HL-60 (cell line): ENCODE data around the gene MIEN1.

Experiments used
- DNase-seq, 2 experiments: peaks; one replicate each; pipeline ENCODE4 v3.0.0-alpha.2; 2010 to 2020; ENCODE audit warnings: low read depth in 1 of 2, low spot score in 1 of 2
- H3K27ac ChIP-seq: fragments of 250-450 bp; sonication (Bioruptor Pico); replicated peaks from 2 replicates; pipeline ENCODE4 v1.5.1; 2020; ENCODE audit warnings: mild to moderate bottlenecking, moderate library complexity
- H3K27me3 ChIP-seq: fragments of 250-450 bp; sonication (Bioruptor Pico); 2 replicates; pipeline ENCODE4 v1.5.1; 2021; ENCODE audit warnings: mild to moderate bottlenecking, moderate library complexity; ENCODE audit not compliant: insufficient read depth, poor library complexity, severe bottlenecking
- H3K4me3 ChIP-seq: replicated peaks from 2 replicates; pipeline ENCODE4 v1.5.1; 2011; ENCODE audit warnings: mild to moderate bottlenecking, control low read depth, low read length; ENCODE audit not compliant: insufficient read depth
- GABPA ChIP-seq: IDR thresholded peaks from 2 replicates; pipeline ENCODE4 v1.6.1; 2012; ENCODE audit warnings: low read depth
- POLR2AphosphoS5 ChIP-seq: IDR thresholded peaks from 2 replicates; pipeline ENCODE4 v1.6.1; 2012; ENCODE audit warnings: low read depth
- SPI1 ChIP-seq: IDR thresholded peaks from 2 replicates; pipeline ENCODE4 v1.6.1; 2012; ENCODE audit warnings: low read depth, mild to moderate bottlenecking, borderline replicate concordance
- TF ChIP-seq, protein P1 (sequence below): IDR thresholded peaks from 2 replicates; pipeline ENCODE4 v1.6.1; 2012; ENCODE audit warnings: low read depth; ENCODE audit not compliant: insufficient replicate concordance
- TF ChIP-seq, protein P2 (sequence below): IDR thresholded peaks from one replicate; pipeline ENCODE4 v1.5.1; 2011; ENCODE audit warnings: low read length, control low read depth, inconsistent platforms; ENCODE audit not compliant: insufficient read depth

MIEN1 gene

DNA sequence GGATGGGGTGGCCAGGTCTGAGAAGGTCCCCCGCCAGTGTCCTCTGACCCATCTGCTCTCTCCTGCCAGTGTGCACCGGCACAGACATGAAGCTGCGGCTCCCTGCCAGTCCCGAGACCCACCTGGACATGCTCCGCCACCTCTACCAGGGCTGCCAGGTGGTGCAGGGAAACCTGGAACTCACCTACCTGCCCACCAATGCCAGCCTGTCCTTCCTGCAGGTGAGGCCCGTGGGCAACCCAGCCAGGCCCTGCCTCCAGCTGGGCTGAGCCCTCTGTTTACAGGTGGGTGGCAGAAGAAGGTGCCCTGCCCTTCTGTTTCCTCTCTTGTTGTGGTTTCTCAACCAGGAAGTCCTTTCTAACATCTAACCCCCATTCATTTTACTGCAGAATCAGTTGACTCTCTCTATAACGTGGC, 23.4 kb downstream of the MIEN1 start:
- Histone ChIP-seq H3K27me3 (peaks cover 6% of the 10 kb centered on the region), H3K4me3 (no peak overlapping the region), H3K27ac (no peak overlapping the region)
- TF ChIP-seq SPI1 (no peak), GABPA (no peak), POLR2AphosphoS5 (no peak)
- TF ChIP-seq, protein P1, sequence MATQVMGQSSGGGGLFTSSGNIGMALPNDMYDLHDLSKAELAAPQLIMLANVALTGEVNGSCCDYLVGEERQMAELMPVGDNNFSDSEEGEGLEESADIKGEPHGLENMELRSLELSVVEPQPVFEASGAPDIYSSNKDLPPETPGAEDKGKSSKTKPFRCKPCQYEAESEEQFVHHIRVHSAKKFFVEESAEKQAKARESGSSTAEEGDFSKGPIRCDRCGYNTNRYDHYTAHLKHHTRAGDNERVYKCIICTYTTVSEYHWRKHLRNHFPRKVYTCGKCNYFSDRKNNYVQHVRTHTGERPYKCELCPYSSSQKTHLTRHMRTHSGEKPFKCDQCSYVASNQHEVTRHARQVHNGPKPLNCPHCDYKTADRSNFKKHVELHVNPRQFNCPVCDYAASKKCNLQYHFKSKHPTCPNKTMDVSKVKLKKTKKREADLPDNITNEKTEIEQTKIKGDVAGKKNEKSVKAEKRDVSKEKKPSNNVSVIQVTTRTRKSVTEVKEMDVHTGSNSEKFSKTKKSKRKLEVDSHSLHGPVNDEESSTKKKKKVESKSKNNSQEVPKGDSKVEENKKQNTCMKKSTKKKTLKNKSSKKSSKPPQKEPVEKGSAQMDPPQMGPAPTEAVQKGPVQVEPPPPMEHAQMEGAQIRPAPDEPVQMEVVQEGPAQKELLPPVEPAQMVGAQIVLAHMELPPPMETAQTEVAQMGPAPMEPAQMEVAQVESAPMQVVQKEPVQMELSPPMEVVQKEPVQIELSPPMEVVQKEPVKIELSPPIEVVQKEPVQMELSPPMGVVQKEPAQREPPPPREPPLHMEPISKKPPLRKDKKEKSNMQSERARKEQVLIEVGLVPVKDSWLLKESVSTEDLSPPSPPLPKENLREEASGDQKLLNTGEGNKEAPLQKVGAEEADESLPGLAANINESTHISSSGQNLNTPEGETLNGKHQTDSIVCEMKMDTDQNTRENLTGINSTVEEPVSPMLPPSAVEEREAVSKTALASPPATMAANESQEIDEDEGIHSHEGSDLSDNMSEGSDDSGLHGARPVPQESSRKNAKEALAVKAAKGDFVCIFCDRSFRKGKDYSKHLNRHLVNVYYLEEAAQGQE, result no peak
- TF ChIP-seq, protein P2, sequence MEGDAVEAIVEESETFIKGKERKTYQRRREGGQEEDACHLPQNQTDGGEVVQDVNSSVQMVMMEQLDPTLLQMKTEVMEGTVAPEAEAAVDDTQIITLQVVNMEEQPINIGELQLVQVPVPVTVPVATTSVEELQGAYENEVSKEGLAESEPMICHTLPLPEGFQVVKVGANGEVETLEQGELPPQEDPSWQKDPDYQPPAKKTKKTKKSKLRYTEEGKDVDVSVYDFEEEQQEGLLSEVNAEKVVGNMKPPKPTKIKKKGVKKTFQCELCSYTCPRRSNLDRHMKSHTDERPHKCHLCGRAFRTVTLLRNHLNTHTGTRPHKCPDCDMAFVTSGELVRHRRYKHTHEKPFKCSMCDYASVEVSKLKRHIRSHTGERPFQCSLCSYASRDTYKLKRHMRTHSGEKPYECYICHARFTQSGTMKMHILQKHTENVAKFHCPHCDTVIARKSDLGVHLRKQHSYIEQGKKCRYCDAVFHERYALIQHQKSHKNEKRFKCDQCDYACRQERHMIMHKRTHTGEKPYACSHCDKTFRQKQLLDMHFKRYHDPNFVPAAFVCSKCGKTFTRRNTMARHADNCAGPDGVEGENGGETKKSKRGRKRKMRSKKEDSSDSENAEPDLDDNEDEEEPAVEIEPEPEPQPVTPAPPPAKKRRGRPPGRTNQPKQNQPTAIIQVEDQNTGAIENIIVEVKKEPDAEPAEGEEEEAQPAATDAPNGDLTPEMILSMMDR, result no peak
- no peak for DNase-seq

DNA sequence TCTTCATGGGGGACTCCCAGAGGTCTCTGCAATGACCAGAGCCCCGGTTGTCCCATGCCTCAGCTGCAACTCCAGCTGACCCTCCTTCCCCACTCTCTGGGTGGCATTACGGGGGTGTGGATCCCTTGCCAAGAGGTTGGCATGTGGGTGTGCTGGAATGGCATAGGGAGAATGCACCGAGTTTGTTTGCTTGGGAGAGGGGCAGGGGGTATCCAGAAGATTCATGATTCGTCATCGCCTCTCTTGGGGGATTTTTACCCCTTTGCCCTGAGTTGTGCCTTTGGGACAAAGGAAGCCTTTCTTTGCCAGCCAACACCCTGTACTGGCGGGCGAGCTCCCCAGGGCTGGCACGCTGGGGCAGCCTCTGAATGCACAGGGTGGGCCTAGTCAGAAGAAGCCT, 23.9 kb downstream of the MIEN1 start:
- H3K27ac ChIP-seq, result no peak overlapping the region
- TF ChIP-seq GABPA (no peak), SPI1 (no peak), POLR2AphosphoS5 (no peak)
- TF ChIP-seq, protein P2, result no peak
- TF ChIP-seq, protein P1, result no peak
- DNase-seq, result no peak
- H3K27me3 ChIP-seq, result peaks cover 6% of the 10 kb centered on the region
- no peak overlapping the region for H3K4me3 ChIP-seq

DNA sequence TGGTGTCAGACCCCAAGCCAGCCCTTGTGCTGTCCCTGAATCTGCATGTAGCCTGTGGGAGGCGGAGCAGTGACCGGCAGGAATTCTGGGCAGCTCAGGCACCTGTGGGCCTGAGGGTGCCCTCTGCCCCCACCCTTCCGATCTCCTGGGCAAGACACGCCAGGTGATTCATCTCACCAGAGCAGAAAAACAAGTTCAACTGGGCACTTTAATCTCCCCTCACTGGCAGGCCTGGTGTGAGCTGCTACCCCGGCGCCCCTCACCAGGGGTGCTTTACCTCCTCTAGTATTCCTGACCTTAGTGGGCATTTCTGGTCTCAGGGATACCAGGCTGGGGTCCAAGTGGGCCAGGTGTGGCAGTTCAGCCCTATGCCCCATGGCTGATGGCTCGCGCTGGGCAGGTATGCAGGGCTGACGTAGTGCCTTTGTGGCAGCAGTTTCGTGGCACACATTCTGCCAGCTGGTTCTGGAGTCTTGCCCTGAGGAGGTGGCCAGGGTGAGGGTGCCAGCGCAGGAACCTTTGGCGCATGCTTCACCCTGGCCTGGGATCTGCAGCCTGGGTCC, 24.5 kb downstream of the MIEN1 start:
- DNase-seq, result no peak
- no peak overlapping the region for H3K4me3 ChIP-seq
- no peak overlapping the region for H3K27ac ChIP-seq
- H3K27me3 ChIP-seq, result peaks cover 9% of the 10 kb centered on the region
- TF ChIP-seq SPI1 (no peak), POLR2AphosphoS5 (no peak), GABPA (no peak)
- TF ChIP-seq, protein P2, result no peak
- TF ChIP-seq, protein P1, result no peak
